Calu3 (cell line): ENCODE data around the gene KIRREL1. TPM values are rescaled to one million over a fixed set of nuclear protein-coding genes. Genes with fewer than 3 reads are reported as not detected.
A peak's percentile ranks its signal among the peaks of the same experiment; 100 is the strongest.

Experiments used
- BruUV-seq: library from RNA; stranded (reverse); fragments of 400-500 nt; replicated peaks from 2 replicates; lab custom pipeline; 2021; lab: Mats Ljungman, UMichigan
- CTCF ChIA-PET: fragments of 300-600 bp; sonication (Branson Sonifier 250); formaldehyde crosslinking; loops from one replicate; lab custom pipeline; 2022; ENCODE audit warnings: antibody characterized with exemption; lab: Charles Lee
- DNase-seq: peaks from one replicate; pipeline ENCODE4 v3.0.0; 2022
- H3K27ac Mint-ChIP-seq: one replicate; pipeline ENCODE4 v1.8.0; 2022; ENCODE audit warnings: mixed read lengths; ENCODE audit not compliant: unreplicated experiment
- H3K27me3 Mint-ChIP-seq: one replicate; pipeline ENCODE4 v1.8.0; 2022; ENCODE audit warnings: mixed read lengths; ENCODE audit not compliant: unreplicated experiment
- H3K36me3 Mint-ChIP-seq: one replicate; pipeline ENCODE4 v1.8.0; 2022; ENCODE audit warnings: mild to moderate bottlenecking, moderate library complexity, mixed read lengths; ENCODE audit not compliant: insufficient read depth, unreplicated experiment
- H3K4me1 Mint-ChIP-seq: one replicate; pipeline ENCODE4 v1.8.0; 2022; ENCODE audit warnings: mild to moderate bottlenecking, low read depth, mixed read lengths; ENCODE audit not compliant: unreplicated experiment
- H3K4me3 Mint-ChIP-seq: one replicate; pipeline ENCODE4 v1.8.0; 2022; ENCODE audit warnings: mild to moderate bottlenecking, low read depth, moderate library complexity, mixed read lengths; ENCODE audit not compliant: unreplicated experiment
- H3K9me3 Mint-ChIP-seq: one replicate; pipeline ENCODE4 v1.8.0; 2022; ENCODE audit warnings: low read depth, mixed read lengths; ENCODE audit not compliant: unreplicated experiment
- CTCF ChIP-seq: fragments of 200-600 bp; IDR thresholded peaks from one replicate; pipeline ENCODE4 v1.8.0; 2022; ENCODE audit warnings: antibody characterized with exemption; ENCODE audit not compliant: unreplicated experiment
- intact Hi-C: fragments of 100-400 bp; cut with micrococcal nuclease; formaldehyde crosslinking; loops from one replicate; pipeline ENCODE4 v1.10.0; 2022; ENCODE audit not compliant: unreplicated experiment
- total RNA-seq: library from RNA; stranded (reverse); gene quantifications from 2 replicates; pipeline ENCODE4 v1.2.3, GENCODE V29; 2022

Gene KIRREL1
- total RNA-seq, 1 experiment from 2014 or later, result 31.4 TPM

- no peak overlapping the region for H3K4me3 Mint-ChIP-seq
- no peaks in the 10 kb centered on the region for H3K4me1 Mint-ChIP-seq
- H3K27me3 Mint-ChIP-seq, result no peaks in the 10 kb centered on the region
- no peak overlapping the region for H3K27ac Mint-ChIP-seq
- intact Hi-C loops, result no loop called here
- H3K9me3 Mint-ChIP-seq, result no peaks in the 10 kb centered on the region
- peaks cover 10% of the 10 kb centered on the region for H3K36me3 Mint-ChIP-seq
- no peak for TF ChIP-seq CTCF
- CTCF ChIA-PET, result no interaction called here
- BruUV-seq, result no TSS peak
- DNase-seq, result no peak
These were observed 101.1 kb downstream of the KIRREL1 start for GRCh38 chr1:158094571-158094970.

DNA sequence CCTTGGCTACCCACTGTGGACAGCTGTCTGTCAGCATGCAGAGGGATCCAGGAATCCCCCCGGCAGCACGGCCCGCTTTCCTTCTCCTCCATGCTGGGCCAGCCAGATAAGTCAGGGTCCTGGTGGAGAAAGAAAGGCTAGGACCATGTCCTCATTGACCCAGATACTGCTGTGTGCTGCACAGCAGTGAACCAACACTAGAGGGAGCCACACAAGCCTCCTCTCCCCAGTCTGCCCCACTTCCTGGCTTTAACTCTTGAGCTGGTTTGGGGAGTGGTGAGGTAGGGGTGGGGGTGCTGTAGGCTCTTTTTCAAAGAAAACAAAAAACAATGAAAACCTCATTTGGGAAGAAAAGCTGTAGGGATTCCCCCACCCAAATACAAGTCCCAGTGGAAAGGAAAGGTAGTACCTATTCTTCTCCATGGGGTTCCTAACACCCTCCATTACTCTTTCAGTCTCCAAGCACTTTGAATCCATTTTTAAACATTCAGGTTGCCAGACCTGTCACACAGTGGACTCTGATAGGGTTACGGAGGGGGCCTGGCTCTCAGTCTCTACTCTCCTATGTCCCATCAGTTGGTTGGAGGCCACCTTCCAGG is 102.4 kb downstream of the KIRREL1 start:
- intact Hi-C loops, result no loop called here
- BruUV-seq, result no TSS peak
- H3K27ac Mint-ChIP-seq, result no peak overlapping the region
- no peaks in the 10 kb centered on the region for H3K27me3 Mint-ChIP-seq
- no peaks in the 10 kb centered on the region for H3K9me3 Mint-ChIP-seq
- H3K4me1 Mint-ChIP-seq, result no peaks in the 10 kb centered on the region
- CTCF ChIA-PET, result interaction anchor here (0.6 to 2.6 kb wide), 12 partner anchors 8 to 133 kb away, joined by 3 to 31 read pairs (median 4); no protein-coding TSS in a partner anchor
- DNase-seq, result peak; percentile 43
- no peaks in the 10 kb centered on the region for H3K36me3 Mint-ChIP-seq
- H3K4me3 Mint-ChIP-seq, result no peak overlapping the region
- TF ChIP-seq CTCF, result peak; percentile 70

DNA sequence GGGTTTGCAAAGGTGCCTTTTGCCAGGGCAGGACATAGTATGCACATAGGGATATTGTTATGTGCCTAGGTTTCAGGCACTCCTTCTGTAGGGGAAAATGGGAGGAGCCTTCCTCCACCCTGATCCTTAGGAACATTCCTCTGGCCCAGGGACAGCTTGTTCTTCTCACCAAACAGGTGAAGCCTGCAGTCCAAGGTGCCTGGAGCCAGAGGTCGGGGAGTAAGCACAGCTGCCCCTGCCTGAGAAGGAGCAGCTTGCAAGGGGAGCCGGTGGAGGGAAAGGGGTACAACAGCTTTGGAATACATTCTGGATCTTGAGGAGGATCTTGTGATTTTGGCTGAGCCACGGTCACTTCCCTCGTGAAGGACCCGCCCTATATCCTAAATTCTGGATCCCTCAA is 104.8 kb downstream of the KIRREL1 start:
- intact Hi-C loops, result no loop called here
- Mint-ChIP-seq H3K27ac (no peak overlapping the region), H3K4me3 (no peak overlapping the region), H3K27me3 (no peaks in the 10 kb centered on the region), H3K4me1 (peaks cover 14% of the 10 kb centered on the region), H3K36me3 (no peaks in the 10 kb centered on the region), H3K9me3 (no peaks in the 10 kb centered on the region)
- TF ChIP-seq CTCF, result no peak
- DNase-seq, result no peak
- BruUV-seq, result no TSS peak
- CTCF ChIA-PET, result interaction anchor here (1.2 to 1.5 kb wide), 2 partner anchors 27 to 135 kb away, joined by 4 read pairs; no protein-coding TSS in a partner anchor

DNA sequence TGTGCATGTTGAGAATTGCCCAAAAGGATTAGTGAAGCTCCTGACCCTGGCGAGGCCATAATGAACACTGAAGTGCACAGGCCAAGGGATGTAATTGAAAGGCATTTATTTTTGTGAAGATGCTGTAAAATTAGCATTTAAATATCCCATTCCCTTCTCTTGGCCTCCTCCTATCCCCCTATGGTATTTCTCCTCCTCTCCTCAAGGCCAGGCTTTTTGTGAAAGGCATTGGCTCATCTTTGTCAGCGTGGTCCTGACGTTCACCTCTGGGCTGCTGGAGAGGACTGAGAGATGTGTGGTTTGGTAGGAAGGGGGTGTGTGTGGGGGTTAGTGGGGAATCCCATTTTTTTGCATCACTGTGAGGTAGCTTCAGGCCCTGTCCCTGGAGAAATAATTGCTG is 105.7 kb downstream of the KIRREL1 start:
- Mint-ChIP-seq H3K9me3 (no peaks in the 10 kb centered on the region), H3K27ac (no peak overlapping the region), H3K27me3 (no peaks in the 10 kb centered on the region), H3K36me3 (no peaks in the 10 kb centered on the region), H3K4me3 (no peak overlapping the region), H3K4me1 (peaks cover 14% of the 10 kb centered on the region)
- TF ChIP-seq CTCF, result no peak
- intact Hi-C loops, result no loop called here
- no TSS peak for BruUV-seq
- no peak for DNase-seq
- CTCF ChIA-PET, result no interaction called here
